Astrocyte of the spinal cord (primary cell): ENCODE measurements around the gene PRR19.
"Not testable (repeated sequence)": the region's sequence is repeated elsewhere in the genome, so short reads cannot be mapped to it uniquely, and the experiment has no call there.

Experiments
- DNase-seq: peaks from one replicate; pipeline ENCODE4 v3.0.0; 2011; ENCODE audit warnings: low read depth, low spot score
- H3K4me3 ChIP-seq: 2 replicates; pipeline ENCODE4 v1.5.1; 2011; ENCODE audit warnings: low read depth, mild to moderate bottlenecking, low read length, moderate library complexity
- CTCF ChIP-seq: IDR thresholded peaks from 2 replicates; pipeline ENCODE4 v1.5.1; 2012; ENCODE audit warnings: low read depth, mild to moderate bottlenecking, low read length, inconsistent platforms
- in situ Hi-C: cut with HindIII; loops from 2 replicates; pipeline ENCODE4 v1.10.0; 2017; ENCODE audit warnings: low sequenced_read_pairs

The PRR19 gene

GRCh38 chr19:42332059-42332458, 30.1 kb downstream of the PRR19 start:
- in situ Hi-C loops, result no loop called here
- TF ChIP-seq CTCF, result no peak
- no peak for DNase-seq
- H3K4me3 ChIP-seq, result no peak overlapping the region

- in situ Hi-C loops, result no loop called here
- no peak for TF ChIP-seq CTCF
- DNase-seq, result no peak
- no peak overlapping the region for H3K4me3 ChIP-seq
These were observed 31.1 kb downstream of the PRR19 start for GRCh38 chr19:42333018-42333417.

GRCh38 chr19:42333975-42334696, 32.2 kb downstream of the PRR19 start:
- in situ Hi-C loops, result no loop called here
- TF ChIP-seq CTCF, result no peak
- no peak for DNase-seq
- H3K4me3 ChIP-seq, result no peak overlapping the region

GRCh38 chr19:42334697-42335373, 32.9 kb downstream of the PRR19 start:
- DNase-seq, result no peak
- no peak overlapping the region for H3K4me3 ChIP-seq
- no peak for TF ChIP-seq CTCF
- in situ Hi-C loops, result no loop called here

GRCh38 chr19:42335374-42335936, 33.5 kb downstream of the PRR19 start:
- in situ Hi-C loops, result no loop called here
- no peak for TF ChIP-seq CTCF
- H3K4me3 ChIP-seq, result no peak overlapping the region
- DNase-seq, result no peak

- in situ Hi-C loops, result no loop called here
- no peak for TF ChIP-seq CTCF
- H3K4me3 ChIP-seq, result no peak overlapping the region
- DNase-seq, result no peak
These were observed 34.0 kb downstream of the PRR19 start for GRCh38 chr19:42335971-42336370.

- H3K4me3 ChIP-seq, in situ Hi-C loops, DNase-seq: not testable (repeated sequence)
These were observed 37.4 kb downstream of the PRR19 start for GRCh38 chr19:42339126-42339860.

- in situ Hi-C loops, H3K4me3 ChIP-seq, DNase-seq: not testable (repeated sequence)
These were observed 38.0 kb downstream of the PRR19 start for GRCh38 chr19:42339922-42340321.
